Measurements from ENCODE around the gene TRIM36. TPM values are rescaled to one million over a fixed set of nuclear protein-coding genes. Genes with fewer than 3 reads are reported as not detected.

Gene TRIM36
- total RNA-seq, 1 donor from 2014 or later, result 0.26 TPM

DNA sequence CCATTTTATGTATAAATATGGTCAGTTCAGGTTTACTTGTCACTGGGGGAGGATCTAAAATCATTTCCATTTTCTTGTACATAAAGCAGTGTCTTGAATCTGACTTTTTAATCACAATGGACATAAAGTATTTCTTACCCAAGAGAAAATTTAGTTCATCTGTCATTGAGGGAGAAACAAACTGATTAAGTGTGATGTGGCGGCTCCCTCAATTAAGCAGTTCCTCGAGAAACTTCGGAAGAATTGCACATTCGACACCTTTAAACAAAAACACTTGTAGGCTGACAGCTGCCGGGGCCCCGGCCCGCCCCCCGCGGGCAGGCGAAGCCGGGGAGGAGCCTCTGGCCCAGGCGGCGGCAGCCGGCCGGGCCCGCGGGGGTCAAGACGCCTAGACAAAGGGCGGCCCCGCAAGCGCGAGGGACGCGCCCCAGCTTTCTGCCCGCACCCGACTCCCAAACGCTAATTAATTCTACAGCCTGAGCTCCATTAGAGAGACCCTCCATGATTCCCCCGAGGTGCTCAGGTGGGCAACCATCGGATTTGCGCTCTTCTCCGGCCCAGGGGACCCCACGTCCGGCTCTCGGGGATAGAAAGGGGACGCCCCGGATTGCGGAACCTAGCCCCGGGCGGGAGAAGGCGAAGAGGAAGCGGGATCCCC lies 750 bp downstream of the TRIM36 start:
- DNase-seq (ENCODE audit: low read depth, low spot score), result no peak

DNA sequence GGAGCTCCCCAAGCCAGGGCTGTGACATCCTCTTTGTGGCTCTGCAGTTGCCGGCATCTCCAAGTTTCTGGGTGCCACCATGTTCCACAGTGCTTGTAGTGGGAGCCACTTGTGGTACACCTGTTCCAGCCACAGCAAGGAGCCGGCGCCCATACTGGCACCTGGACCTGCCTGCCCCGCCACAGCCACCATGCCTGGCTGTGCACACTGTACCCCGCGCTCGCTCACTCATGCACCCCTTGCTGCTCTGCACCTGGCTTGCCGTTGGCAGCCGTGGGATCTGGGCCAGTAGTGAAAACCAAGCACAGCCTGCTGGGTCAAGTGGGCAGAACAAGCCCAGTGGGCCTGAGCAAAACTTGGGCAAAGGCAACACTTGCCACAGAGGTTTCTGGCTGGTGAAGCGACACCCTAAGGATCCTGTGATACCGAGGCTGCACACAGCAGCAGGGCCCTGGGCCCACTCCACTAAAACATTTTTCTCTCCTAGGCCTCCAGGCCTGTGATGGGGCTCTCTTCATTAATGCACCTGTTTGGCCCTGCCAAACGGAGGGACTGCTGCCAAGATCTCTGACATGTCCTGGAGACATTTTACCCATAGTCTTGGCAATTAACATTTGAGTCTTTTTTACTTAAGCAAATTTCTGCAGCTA lies 2.8 kb downstream of the TRIM36 start:
- no peak for DNase-seq (ENCODE audit: low read depth, low spot score)

DNA sequence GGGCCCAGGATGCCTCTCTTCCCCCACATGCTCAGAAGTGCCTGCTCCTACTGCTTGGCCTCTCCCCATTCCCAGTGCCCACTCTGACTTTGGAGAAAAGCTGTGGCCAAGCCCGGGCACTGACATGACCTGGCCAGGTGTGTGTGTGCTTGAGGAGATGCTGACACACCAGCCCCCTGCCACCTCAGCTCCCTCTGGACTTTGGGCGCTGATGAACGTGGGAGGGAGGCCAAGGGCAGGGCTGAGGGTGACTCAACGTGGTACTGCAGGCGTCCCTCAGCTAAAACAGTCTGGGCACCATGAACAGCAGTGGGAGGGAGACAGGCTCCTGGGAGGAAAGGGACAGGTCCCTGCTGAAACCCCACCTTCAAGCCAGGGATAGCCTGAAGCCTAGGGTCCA lies 3.9 kb downstream of the TRIM36 start:
- DNase-seq (ENCODE audit: low read depth, low spot score), result no peak

DNA sequence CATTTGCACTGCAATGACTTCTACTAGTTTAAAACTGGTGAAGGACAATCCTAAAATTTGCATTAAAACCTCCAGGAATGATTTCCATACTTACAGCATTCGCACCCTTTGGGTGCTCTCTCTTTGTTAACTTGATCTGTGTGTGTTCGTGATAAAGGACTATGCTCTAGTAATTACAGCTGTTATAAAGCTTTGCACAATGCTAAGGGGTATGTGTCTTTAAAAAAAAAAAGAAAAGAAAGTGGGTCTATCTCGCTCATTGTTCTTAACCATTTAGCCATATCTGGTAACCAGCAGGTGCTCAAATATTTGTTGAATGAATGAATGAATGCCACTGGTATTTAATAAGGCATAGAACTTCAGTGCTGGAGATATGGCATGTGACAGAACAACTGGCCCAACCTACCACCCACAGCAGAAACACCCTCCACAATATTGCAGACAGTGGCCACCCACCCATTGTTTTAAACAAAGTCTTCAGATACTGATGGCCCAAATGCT lies 8.7 kb downstream of the TRIM36 start:
- DNase-seq (ENCODE audit: low read depth, low spot score), result no peak

DNA sequence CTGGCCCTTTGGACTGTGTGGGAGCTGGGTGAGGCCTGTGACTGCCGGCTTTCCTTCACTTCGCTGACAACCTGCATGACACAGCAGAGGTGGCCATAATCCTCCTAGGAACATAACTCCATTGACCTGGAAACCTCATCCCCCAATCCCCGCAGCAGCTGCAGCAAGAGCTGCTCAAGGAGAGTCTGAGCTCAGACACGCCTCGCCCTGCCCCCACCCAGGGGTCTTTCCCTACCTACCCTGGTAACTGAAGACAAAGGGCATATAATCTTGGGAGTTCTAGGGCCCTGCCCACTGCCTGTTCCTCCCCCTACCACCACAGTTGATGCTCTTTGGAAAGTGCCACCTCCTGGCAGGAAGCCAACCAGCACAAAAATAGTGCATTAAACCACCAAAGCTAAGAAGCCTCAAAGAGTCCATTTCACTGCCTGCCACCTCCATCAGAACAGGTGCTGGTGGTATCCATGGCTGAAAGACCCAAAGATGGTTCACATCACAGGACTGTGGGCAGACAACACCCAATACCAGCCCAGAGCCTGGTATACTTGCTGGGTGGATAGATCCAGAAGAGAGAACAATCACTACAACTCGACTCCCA lies 18.4 kb downstream of the TRIM36 start:
- no peak for DNase-seq (ENCODE audit: low read depth, low spot score)

DNA sequence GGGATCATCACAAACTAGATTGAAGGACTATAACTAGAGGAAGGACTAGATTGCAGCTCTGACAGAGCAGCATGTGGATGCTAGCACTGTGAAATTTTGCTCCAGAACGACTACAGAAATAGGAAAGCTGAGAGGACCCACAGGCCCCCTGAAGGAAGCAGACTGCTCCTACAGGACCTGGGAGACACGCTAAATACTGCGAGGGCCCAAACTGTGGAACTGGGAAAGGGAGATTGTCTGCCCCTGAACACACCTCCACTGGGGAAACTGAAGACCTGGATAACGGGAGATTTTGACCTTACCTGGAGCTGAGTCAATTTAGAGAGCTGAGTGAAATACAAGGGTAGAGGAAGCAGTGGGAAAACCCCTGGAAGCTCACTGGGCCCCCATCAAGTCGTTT lies 19.2 kb downstream of the TRIM36 start:
- no peak for DNase-seq (ENCODE audit: low read depth, low spot score)

DNA sequence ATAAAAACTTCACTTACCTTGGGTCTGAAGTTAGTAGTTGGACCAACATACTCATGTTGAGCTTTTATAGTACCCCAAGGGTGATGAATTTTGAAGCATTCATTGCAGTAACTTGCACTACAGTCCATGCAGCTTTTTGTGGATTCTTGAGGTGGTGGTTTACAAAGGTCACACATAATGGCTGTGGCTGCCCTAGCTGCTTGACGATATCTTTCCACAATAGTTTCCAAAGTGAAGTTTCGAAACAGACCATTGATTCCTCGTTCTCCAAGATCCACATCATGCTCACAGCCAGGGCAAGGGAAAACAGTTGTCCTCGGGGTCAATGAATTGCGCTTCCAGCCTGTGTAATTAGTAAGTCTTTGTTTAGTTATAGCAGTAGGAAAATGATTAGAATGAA lies 22.7 kb downstream of the TRIM36 start:
- DNase-seq (ENCODE audit: low read depth, low spot score), result no peak

DNA sequence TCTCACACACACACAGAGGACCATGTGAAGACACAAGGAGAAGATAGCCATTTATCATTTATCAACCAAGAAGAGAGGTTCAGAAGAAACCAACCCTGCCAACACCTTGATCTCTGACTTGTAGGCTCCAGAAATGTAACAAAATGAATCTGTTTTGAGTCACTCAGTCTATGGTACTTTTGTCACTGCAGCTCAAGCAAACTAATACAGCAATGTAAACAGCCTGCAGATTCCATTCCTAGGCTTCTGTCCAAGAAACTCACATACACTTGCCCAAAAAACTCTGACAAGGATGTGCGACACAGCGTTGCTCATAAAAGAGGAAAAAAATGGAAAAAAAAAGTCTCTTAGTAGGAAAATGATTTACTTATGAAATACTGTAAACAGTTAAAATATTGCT lies 33.4 kb downstream of the TRIM36 start:
- DNase-seq (ENCODE audit: low read depth, low spot score), result no peak

DNA sequence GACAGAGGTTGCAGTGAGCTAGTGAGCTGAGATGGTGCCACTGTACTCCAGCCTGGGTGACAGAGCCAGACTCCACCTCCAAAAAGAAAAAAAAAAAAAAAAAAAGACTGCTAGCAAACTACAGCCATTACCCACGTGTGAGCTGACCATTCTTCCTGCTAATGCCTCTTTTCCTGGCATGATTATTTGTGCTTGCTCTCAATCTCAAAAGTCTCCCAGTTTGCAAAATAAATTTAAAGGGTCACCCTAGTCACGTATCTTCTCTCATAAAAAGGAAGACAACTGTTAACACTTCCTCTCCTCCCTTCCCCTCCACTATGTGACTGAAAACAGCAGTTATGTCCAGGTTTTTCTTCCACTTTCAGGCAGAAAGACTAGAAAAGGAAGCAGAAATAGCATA lies 37.2 kb downstream of the TRIM36 start:
- no peak for DNase-seq (ENCODE audit: low read depth, low spot score)

DNA sequence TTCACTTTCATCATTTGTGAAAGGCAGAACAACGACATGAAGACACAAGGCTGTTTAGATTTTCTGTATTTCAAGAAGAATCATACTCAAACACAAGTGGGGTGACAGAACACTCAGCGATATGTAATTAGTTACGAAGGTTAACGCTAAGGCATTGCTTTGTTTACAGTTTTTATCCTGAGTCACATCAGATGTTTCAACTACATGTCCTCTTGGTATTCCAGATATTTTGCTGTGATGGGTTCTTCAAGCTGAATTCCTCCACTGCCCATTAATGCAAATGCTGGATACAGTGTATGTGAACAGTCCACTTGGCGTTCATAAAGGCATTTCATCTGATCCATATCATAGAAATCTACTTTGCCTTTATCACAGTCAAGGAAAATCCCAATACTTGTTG lies 43.4 kb downstream of the TRIM36 start:
- no peak for DNase-seq (ENCODE audit: low read depth, low spot score)

DNA sequence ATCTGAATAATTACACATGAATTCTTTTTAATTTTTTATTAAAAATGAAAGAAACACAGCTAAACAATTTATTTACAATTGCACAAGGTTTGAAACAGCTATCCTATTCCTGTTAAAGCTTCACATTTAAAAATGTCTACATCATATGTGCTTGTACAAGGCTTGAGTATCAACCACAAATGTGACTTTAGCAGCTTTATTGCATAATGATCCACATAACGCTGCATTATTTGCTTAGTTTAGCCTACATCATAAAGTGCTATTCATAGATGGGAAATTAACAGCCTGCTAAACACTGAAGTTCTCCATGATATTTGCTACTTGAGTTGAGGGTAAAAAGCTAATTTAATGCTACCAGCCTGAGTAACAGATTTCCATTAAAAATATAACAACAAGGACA lies 45.0 kb downstream of the TRIM36 start:
- no peak for DNase-seq (ENCODE audit: low read depth, low spot score)

DNA sequence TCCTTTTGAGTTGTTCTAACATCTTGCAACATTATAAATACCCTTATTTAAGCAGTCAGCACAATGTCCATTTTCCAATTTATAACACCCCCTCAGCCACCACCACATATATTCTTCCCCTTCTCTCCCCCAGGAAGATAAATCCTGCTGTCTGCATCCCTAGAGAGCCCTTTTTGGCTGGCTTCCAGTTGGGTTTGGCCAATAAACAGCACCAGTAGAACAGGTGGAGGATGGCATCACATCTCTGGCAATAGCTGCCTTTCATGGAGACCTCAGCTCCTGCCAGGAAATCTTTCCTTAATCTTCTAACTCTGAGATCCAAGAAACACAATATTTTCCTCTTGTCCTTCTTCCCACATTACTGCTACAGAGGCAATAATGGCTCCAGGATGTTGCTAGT lies 53.7 kb downstream of the TRIM36 start:
- DNase-seq (ENCODE audit: low read depth, low spot score), result no peak

DNA sequence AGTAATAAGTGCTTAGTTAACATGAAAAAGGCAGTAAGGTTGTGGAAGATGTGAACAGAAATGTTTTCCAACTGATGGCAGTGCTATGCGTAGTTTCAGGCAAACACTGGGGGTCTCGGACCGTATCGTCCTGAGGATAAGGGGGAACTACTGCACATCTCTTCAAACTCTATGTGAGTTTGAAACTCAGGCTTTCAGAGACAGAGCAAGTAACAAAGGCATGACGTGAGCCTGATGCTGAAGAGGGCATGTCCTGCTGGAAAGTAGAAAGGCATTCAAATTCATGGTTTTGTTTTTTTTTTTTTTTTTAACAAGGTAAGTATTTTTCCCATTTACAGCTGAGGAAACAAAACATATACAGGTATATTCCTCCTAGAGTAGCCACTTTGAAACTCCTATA lies 59.9 kb downstream of the TRIM36 start:
- no peak for DNase-seq (ENCODE audit: low read depth, low spot score)

DNA sequence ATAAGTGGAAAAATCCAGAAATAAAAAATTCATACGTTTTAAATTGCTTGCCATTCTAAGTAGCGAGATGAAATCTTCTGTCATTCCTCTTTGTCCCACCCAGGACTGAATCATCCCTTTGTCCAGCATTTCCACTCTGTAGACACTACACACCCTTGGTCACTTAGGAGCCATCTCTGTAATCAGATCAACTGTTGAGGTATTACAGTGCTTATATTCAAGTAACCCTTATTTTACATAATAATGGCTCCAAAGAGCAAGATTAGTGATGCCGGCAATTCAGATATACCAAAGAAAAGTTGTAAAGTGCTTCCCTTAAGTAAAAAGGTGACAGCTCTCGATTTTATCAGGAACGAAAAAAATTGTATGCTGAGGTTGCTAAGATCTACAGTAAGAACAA lies 60.4 kb downstream of the TRIM36 start:
- no peak for DNase-seq (ENCODE audit: low read depth, low spot score)

DNA sequence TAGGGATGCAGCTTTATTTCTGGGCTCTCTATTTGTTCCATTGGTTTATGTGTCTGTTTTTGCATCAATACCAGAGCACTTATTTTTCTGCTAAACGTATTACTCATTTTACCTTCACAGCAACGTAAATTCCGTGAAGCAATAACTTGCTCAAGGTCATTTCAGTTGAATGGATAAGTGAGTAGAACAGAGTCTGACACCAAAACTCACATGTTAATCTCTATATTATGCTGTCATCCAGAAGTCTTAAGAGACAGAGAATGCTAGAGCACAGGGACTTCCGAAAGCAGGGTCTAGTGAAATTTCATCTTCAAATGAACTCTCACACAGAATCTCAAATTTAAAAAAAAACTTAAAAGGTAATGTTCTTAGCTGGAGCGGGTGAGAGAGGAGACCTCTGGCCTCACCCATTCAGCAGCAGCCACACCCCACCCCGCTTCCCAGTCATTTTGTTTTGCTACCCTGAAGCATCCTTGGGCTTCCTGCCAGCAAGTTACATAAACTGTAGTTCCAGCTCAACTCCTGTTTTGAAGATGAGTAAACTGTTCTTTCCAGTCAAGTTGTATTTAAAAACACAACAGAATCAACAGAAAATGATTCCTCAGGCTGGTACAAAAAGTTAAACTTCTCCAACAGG lies 69.3 kb downstream of the TRIM36 start:
- no peak for DNase-seq (ENCODE audit: low read depth, low spot score)

DNA sequence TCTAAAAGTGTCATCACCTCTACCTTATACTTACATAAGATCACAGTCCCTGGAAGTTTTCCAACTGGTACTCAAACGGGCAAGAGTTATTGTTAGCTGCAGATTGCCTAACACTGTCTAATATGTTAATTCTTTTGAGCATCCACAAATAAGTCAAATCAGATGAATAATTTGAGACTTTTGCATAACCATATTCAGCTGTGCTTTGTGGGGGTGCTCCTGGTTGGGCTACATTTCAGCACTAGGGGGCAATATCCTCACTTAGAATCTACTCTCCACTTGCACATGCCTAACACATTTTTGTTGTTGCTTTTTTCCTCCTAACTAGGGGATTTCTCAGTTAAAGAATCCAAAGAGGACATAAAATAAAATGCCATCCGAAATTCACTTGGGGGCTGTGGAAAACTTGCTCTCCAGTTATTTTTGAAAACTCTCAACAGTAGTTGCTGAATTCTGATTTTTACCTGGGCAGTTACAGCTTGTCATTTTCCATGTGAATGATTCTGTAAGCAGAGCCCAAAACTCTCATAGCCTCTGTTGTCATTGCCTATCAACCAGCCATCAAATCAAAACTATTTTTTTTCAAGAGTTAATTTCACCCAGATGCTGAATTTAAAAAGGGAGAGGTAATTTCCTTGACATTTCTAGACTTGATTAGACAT lies 71.5 kb downstream of the TRIM36 start:
- DNase-seq (ENCODE audit: low read depth, low spot score), result peak; percentile 4

DNA sequence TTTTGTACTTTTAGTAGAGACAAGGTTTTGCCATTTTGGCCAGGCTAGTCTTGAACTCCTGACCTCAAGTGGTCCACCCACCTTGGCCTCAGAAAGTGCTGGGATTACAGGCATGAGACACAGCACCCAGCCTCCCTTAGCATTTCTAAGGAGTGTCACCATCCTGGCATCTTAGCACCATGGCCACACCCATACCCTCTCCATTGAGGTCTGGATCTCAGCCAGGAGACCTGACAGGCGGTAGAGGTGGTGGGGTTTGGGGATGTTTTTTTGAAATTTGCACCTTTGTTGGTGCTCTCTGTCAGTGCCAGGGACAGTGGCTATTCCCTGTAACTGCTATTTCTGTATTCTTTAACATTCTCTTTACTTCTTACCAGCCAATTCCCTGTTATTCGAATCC lies 72.5 kb downstream of the TRIM36 start:
- DNase-seq (ENCODE audit: low read depth, low spot score), result no peak

DNA sequence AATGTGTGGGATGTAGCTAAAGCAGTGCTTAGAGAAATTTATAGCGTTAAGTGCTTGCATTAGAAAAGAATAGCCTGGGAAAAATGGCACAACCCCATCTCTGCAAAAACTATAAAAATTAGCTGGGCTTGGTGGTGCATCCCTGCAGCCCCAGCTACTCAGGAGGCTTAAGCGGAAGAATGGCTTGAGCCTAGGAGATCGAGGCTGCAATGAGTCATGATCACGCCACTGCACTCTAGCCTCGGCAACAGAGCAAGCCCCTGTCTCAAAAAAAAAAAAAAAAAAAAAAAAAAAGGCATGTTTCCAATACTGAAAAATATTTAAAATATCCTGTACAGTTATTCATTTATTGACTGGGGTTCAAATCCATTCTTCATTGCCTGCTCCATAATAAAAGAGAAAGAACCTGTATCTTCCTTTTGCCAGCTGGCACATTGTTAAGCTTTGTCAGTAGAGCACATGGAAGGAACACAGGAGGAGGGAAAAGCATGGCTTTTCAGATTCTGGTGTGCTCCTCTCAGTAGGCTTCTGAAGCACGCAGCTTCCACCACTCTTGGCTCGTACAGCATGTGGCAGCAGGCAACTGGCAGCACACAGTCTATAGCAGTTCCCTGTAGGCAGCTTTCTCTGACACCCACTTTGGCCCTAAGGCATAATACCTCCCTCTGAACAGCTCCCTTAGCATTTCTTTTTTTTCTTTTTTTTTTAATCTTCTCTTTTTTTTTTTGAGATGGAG lies 73.5 kb downstream of the TRIM36 start:
- DNase-seq (ENCODE audit: low read depth, low spot score), result no peak

DNA sequence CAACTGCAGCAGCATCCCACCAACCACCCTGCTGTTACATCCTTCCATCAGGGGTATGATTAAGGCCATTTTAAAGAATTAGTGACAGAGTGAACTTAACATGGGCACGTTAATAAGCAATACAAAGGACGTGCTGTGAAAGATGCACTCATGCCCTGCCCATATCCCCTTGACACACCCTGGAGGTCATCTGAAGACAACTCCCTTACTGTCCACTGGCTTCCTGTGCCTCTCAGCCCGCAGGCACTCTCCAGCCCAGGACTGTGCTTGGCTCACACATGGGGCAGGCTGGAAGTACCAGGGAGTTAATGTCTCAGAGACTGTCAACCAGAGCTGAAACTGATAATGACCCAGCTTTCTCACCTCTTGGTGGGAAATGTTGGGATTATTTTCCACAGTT lies 81.8 kb downstream of the TRIM36 start:
- no peak for DNase-seq (ENCODE audit: low read depth, low spot score)

DNA sequence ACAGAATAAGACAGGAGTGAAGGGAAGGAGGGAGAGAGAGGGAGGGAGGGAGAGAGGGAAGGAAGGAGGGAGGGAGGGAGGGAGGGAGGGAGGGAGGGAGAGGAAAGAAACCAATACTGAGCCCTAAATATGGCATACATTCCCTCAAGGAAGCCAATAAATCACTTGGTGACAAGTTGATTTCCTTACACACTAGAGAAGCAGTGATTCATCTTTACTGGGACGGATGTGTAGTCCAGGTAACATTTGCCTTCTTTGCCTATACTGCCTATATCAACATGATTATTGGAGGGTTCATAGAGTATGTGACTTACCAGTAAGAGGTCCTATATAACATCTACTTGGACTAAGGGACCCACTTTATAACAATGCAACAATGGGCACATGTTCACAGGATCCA lies 83.2 kb downstream of the TRIM36 start:
- no peak for DNase-seq (ENCODE audit: low read depth, low spot score)

DNA sequence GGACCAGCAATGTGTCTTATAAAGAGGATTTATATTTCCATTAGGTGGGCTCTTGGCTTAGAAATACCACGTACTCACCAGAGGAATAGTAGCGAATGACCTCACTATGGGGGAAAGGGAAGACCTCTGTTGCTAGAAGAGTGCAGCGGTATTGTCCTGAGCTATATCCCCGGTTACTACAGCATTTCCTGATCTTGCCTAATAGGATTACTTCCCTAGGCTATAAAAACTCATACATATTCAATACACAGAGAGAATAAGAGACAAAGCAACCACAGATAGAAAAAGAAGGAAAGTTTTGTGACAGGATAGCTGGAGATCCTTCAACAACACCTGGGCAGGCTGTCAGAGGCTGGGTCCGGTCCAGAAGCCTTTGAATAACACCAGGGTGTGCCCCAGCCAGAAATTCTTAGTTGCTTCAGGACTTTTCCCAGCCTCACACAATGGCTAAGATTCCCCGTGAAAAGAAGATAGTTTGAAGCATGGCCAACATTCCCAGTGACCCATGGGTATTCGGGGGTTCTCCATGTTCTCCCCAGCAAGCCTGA lies 85.4 kb downstream of the TRIM36 start:
- no peak for DNase-seq (ENCODE audit: low read depth, low spot score)
